ENCODE measurements around the gene CABLES1.

DNA sequence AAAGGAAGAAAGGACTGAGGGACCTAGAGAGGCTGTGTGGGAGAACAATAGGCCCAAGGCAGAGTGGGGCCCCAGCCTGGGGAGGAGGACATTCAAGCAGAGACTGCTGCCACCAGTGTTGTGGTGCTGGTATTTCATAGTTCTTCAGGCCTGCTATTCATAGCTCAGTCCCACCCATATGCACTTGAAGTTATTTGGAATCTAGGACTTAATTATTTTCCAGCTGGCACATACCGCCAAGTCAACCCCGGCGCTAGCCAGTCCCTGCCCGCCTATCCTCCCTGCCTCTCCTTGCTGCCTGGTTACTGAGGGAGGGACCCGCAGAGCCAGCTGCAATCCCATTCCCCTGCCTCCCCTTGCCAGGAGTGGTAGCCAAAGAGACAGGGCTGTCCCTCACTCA lies 141.2 kb downstream of the CABLES1 start:
- TF ChIP-seq FOXK2 (IDR thresholded peaks at IDR 0.05) (no peak), ELF4 (IDR thresholded peaks at IDR 0.05) (no peak), SUZ12 (IDR thresholded peaks at IDR 0.05) (no peak), FOXM1 (IDR thresholded peaks at IDR 0.05; ENCODE audit: borderline replicate concordance) (no peak), ARNT (IDR thresholded peaks at IDR 0.05) (no peak), SP1 (IDR thresholded peaks at IDR 0.05) (no peak), FOXA1 (IDR thresholded peaks at IDR 0.05) (no peak)
- TF ChIP-seq, protein P1, sequence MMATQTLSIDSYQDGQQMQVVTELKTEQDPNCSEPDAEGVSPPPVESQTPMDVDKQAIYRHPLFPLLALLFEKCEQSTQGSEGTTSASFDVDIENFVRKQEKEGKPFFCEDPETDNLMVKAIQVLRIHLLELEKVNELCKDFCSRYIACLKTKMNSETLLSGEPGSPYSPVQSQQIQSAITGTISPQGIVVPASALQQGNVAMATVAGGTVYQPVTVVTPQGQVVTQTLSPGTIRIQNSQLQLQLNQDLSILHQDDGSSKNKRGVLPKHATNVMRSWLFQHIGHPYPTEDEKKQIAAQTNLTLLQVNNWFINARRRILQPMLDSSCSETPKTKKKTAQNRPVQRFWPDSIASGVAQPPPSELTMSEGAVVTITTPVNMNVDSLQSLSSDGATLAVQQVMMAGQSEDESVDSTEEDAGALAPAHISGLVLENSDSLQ (IDR thresholded peaks at IDR 0.05), result no peak
